ENCODE measurements around the gene JMJD7. TPM values are rescaled to one million over a fixed set of nuclear protein-coding genes. Genes with fewer than 3 reads are reported as not detected.

Gene JMJD7
- total RNA-seq, 1 donor: 3.1 TPM

DNA sequence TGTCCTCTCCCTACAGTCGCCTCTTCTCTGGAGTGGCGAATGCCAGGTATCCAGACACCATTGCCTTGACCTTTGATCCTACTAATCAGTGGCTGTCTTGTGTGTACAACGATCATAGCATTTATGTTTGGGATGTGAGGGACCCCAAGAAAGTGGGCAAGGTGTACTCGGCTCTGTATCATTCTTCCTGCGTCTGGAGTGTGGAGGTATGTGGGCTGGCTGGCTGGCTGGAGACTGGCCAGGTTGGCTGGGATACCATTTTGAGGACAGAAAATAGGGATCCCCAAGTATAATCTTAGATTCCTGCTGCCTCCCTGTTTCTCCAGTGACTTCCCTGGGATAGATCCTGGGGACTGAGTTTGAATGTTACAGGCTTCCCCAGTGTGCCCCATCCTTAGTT, 13.4 kb upstream of the JMJD7 start:
- no peak for DNase-seq (ENCODE audit: low read depth)
- H3K4me3 ChIP-seq (ENCODE audit: low read depth, low read length): no peak overlapping the region
- TF ChIP-seq, protein P1, sequence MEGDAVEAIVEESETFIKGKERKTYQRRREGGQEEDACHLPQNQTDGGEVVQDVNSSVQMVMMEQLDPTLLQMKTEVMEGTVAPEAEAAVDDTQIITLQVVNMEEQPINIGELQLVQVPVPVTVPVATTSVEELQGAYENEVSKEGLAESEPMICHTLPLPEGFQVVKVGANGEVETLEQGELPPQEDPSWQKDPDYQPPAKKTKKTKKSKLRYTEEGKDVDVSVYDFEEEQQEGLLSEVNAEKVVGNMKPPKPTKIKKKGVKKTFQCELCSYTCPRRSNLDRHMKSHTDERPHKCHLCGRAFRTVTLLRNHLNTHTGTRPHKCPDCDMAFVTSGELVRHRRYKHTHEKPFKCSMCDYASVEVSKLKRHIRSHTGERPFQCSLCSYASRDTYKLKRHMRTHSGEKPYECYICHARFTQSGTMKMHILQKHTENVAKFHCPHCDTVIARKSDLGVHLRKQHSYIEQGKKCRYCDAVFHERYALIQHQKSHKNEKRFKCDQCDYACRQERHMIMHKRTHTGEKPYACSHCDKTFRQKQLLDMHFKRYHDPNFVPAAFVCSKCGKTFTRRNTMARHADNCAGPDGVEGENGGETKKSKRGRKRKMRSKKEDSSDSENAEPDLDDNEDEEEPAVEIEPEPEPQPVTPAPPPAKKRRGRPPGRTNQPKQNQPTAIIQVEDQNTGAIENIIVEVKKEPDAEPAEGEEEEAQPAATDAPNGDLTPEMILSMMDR (IDR thresholded peaks at IDR 0.05; ENCODE audit: insufficient read depth, low read length): no peak

DNA sequence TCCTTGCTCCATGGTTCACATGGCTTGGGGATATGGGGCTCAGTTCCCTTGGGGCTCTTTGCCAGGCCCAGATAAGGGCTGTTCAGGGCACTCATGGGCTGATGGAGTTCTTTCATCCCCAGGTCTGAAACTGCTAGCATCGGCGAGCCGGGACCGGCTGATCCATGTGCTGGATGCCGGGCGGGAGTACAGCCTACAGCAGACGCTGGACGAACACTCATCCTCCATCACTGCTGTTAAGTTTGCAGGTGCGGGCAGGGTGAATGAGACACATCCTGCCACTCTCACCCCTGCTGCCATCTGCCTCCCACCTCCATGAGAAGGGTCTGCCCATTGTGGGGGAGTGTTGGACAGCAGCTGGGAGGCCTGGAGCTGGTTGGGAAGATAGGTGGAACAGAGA, 11.1 kb upstream of the JMJD7 start:
- TF ChIP-seq, protein P1 (IDR thresholded peaks at IDR 0.05; ENCODE audit: insufficient read depth, low read length): no peak
- no peak for DNase-seq (ENCODE audit: low read depth)
- H3K4me3 ChIP-seq (ENCODE audit: low read depth, low read length): no peak overlapping the region

DNA sequence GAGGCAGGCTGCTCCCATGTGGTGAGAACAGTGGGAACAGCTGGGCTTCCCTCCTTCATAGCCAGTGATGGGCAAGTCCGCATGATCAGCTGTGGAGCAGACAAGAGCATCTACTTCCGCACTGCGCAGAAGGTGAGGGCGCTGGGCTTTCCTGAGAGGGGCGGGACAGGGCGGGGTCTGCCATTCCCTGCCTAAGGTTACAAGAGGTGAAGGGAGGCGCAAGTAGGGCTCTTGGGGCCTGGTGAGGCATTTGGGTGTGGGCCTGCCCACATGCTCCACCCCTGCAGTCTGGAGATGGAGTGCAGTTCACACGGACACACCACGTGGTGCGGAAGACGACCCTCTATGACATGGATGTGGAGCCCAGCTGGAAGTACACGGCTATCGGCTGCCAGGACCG, 10.6 kb upstream of the JMJD7 start:
- TF ChIP-seq, protein P1 (IDR thresholded peaks at IDR 0.05; ENCODE audit: insufficient read depth, low read length): no peak
- no peak overlapping the region for H3K4me3 ChIP-seq (ENCODE audit: low read depth, low read length)
- DNase-seq (ENCODE audit: low read depth): no peak

GRCh38 chr15:41817781-41818180, 10.1 kb upstream of the JMJD7 start:
- H3K4me3 ChIP-seq (ENCODE audit: low read depth, low read length): no peak overlapping the region
- TF ChIP-seq, protein P1 (IDR thresholded peaks at IDR 0.05; ENCODE audit: insufficient read depth, low read length): no peak
- DNase-seq (ENCODE audit: low read depth): no peak

GRCh38 chr15:41819455-41820050, 8.3 kb upstream of the JMJD7 start:
- no peak overlapping the region for H3K4me3 ChIP-seq (ENCODE audit: low read depth, low read length)
- TF ChIP-seq, protein P1 (IDR thresholded peaks at IDR 0.05; ENCODE audit: insufficient read depth, low read length): no peak
- no peak for DNase-seq (ENCODE audit: low read depth)

GRCh38 chr15:41820791-41821423, 7.0 kb upstream of the JMJD7 start:
- DNase-seq (ENCODE audit: low read depth): no peak
- no peak overlapping the region for H3K4me3 ChIP-seq (ENCODE audit: low read depth, low read length)
- TF ChIP-seq, protein P1 (IDR thresholded peaks at IDR 0.05; ENCODE audit: insufficient read depth, low read length): no peak
